Activated T-cell treated with anti-CD3 and anti-CD28 coated beads, Interleukin-2, amount 50 U/mL, for 24 hours (primary cell): ENCODE measurements around the gene CDH11.

Experiments used
- DNase-seq: peaks from one replicate; pipeline ENCODE4 v3.0.0-alpha.2; 2020
- H3K27ac Mint-ChIP-seq: 2 replicates; pipeline ENCODE4 v1.8.0; 2020; ENCODE audit warnings: mild to moderate bottlenecking, mixed read lengths
- H3K27me3 Mint-ChIP-seq: 2 replicates; pipeline ENCODE4 v1.8.0; 2020; ENCODE audit warnings: mixed read lengths
- H3K36me3 Mint-ChIP-seq: 2 replicates; pipeline ENCODE4 v1.8.0; 2020; ENCODE audit warnings: low read depth, mixed read lengths
- H3K4me1 Mint-ChIP-seq: 2 replicates; pipeline ENCODE4 v1.8.0; 2020; ENCODE audit warnings: low read depth, mixed read lengths
- H3K4me3 Mint-ChIP-seq: 2 replicates; pipeline ENCODE4 v1.8.0; 2020; ENCODE audit warnings: mild to moderate bottlenecking, moderate library complexity, mixed read lengths
- H3K9me3 Mint-ChIP-seq: 2 replicates; pipeline ENCODE4 v1.8.0; 2020; ENCODE audit warnings: mixed read lengths

Gene CDH11

DNA sequence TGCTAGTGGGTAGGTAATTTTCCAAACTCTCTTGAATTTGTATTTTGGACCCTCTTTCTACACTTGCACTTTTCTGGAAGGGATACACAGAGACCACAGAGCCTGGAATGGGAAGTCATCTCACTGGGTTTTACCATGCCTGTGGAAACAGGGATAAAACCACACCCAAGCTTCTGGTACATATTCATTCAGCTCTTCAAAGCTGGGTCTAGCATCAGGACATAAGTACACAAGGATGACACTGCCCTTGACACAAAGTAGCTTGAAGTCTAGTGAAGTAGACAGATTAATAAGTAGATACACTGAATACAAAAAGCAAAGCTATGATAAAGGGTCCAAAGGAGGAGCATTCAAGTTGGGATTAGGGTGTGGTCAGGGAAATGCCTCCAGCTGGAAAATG is 118.2 kb downstream of the CDH11 start:
- no peaks in the 10 kb centered on the region for H3K27me3 Mint-ChIP-seq
- no peak overlapping the region for H3K27ac Mint-ChIP-seq
- no peak overlapping the region for H3K4me3 Mint-ChIP-seq
- H3K36me3 Mint-ChIP-seq, result no peaks in the 10 kb centered on the region
- no peak for DNase-seq
- H3K9me3 Mint-ChIP-seq, result peaks cover 23% of the 10 kb centered on the region
- no peaks in the 10 kb centered on the region for H3K4me1 Mint-ChIP-seq

DNA sequence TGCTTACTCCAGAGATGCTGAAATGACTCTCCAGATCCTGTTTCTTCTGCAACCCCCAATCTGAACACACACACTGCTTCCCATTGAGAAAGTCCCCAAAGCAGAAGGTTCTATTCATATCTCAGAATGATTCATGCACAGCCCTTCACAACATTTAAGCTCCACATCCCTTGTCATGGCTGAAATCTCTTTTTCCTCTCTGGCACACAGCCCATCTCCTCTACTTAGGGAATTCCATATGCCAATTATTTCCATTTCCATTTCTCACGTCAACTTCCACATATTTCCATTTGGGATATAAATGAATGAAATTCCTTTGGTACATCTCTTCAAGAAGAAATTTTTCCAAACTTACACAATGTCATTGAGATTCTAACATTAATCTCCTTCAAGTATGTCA is 119.6 kb downstream of the CDH11 start:
- Mint-ChIP-seq H3K27ac (no peak overlapping the region), H3K9me3 (peaks cover 25% of the 10 kb centered on the region), H3K4me3 (no peak overlapping the region), H3K27me3 (no peaks in the 10 kb centered on the region), H3K4me1 (no peaks in the 10 kb centered on the region), H3K36me3 (no peaks in the 10 kb centered on the region)
- no peak for DNase-seq

DNA sequence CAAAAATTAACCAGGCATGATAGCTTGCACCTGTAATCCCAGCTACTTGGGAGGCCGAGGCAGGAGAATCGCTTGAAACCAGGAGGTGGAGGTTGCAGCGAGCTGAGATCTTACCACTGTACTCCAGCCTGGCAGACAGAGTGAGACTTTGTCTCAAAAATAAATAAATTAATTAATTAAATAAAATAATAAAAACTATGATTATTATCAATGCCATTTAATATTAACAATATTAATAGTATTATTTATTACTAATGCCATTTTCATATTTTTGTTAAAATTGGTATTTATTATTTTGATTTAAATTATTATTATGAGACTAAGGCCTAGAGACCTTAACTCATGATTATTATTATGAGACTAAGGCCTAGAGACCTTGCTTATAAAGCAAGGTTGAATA is 121.2 kb downstream of the CDH11 start:
- no peaks in the 10 kb centered on the region for H3K4me1 Mint-ChIP-seq
- H3K27me3 Mint-ChIP-seq, result no peaks in the 10 kb centered on the region
- no peaks in the 10 kb centered on the region for H3K36me3 Mint-ChIP-seq
- H3K4me3 Mint-ChIP-seq, result no peak overlapping the region
- DNase-seq, result no peak
- peaks cover 11% of the 10 kb centered on the region for H3K9me3 Mint-ChIP-seq
- no peak overlapping the region for H3K27ac Mint-ChIP-seq

DNA sequence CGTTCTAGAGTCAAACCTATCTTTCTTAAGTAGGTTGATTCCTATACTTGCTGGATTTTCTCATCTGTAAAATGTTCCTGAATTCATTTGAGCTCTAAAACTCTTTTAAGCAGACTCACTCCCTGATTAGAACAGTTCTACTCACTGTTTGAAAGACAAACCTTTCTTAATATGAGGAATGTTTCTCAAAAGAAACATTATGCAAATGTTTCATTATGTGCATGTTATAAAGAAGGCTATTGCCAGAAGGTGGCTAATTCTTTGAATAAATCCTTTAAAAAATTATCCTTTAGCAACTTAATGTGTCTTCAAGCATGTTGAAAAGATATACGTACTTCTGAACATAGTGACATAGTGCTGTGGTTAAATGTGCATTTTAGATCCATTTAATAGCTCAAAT is 124.1 kb downstream of the CDH11 start:
- Mint-ChIP-seq H3K4me3 (no peak overlapping the region), H3K27ac (no peak overlapping the region), H3K36me3 (no peaks in the 10 kb centered on the region), H3K27me3 (no peaks in the 10 kb centered on the region), H3K4me1 (no peaks in the 10 kb centered on the region), H3K9me3 (peaks cover 16% of the 10 kb centered on the region)
- no peak for DNase-seq

DNA sequence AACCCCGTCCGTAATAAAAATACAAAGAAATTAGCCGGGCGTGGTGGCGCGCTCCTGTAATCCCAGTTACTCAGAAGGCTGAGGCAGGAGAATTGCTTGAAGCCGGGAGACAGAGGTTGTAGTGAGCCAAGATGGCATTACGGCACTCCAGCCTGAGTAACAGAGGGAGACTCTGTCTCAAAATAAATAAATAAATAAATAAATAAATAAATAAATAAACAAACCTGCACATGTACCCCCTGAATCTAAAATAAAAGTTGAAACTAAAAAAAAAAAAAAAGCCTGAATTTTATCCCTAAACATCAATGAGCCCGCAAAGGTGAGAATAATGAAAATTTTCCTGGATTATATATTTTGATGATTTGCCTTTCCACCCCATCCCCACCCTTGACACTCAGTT is 124.7 kb downstream of the CDH11 start:
- H3K9me3 Mint-ChIP-seq, result peaks cover 16% of the 10 kb centered on the region
- DNase-seq, result no peak
- no peaks in the 10 kb centered on the region for H3K27me3 Mint-ChIP-seq
- no peak overlapping the region for H3K27ac Mint-ChIP-seq
- no peaks in the 10 kb centered on the region for H3K36me3 Mint-ChIP-seq
- H3K4me1 Mint-ChIP-seq, result no peaks in the 10 kb centered on the region
- H3K4me3 Mint-ChIP-seq, result no peak overlapping the region

DNA sequence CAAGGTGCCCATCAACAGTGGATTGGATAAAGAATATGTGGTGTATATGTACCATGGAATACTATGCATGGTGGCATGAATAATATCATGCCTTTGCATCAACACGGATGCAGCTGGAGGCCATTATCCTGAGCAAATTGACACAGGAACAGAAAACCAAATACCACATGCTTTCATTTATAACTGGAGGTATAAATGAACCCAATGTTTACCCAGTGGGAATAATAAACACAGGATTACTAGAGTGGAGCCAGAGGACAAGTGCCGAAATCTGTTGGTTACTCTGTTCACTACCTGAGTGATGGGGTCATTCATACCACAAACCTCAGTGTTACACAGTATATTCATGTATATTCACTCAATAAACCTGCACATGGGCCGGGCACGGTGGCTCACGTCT is 125.2 kb downstream of the CDH11 start:
- no peak for DNase-seq
- H3K27me3 Mint-ChIP-seq, result no peaks in the 10 kb centered on the region
- no peaks in the 10 kb centered on the region for H3K4me1 Mint-ChIP-seq
- no peak overlapping the region for H3K27ac Mint-ChIP-seq
- no peak overlapping the region for H3K4me3 Mint-ChIP-seq
- no peaks in the 10 kb centered on the region for H3K36me3 Mint-ChIP-seq
- peaks cover 17% of the 10 kb centered on the region for H3K9me3 Mint-ChIP-seq

DNA sequence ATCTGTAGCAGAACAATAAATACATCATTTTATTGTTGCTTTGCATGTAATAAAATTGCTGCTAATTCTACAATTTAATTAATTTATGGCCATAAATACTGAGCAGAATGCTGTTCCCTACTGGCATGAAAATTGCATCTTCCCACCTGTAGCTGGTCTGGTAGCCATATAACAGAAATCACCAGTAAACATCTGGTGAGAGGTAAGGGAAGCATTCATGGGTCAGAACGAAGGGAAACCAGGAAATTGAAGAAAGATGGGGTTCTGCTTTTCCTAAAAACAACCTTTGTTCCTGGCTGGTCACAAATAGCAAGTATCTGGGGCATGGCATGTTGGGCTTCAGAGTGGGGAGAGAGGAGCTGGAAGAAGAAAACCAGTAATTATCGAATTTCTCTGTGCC is 128.4 kb downstream of the CDH11 start:
- no peak overlapping the region for H3K27ac Mint-ChIP-seq
- H3K4me3 Mint-ChIP-seq, result no peak overlapping the region
- no peaks in the 10 kb centered on the region for H3K36me3 Mint-ChIP-seq
- H3K9me3 Mint-ChIP-seq, result peaks cover 23% of the 10 kb centered on the region
- H3K4me1 Mint-ChIP-seq, result no peaks in the 10 kb centered on the region
- H3K27me3 Mint-ChIP-seq, result no peaks in the 10 kb centered on the region
- DNase-seq, result no peak

DNA sequence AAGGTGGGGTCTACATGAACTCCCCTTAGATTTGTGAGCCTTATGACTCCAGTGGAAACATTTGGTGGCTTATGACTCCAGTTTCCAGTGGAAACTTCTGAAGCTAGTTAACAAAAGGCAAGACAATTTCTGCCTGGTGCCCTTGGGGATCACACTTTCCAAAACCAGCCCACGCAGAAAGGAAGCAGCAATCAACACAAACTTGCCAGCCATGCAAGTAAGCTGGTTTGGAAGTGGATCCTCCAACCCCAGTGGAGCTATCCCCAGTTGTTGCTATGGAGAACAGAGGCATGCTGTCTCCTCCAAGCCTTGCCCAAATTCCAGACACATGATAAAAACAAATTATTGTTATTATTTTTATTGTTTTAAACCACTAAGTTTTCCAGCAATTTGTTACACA is 130.9 kb downstream of the CDH11 start:
- Mint-ChIP-seq H3K4me3 (no peak overlapping the region), H3K9me3 (peaks cover 27% of the 10 kb centered on the region), H3K36me3 (no peaks in the 10 kb centered on the region), H3K4me1 (no peaks in the 10 kb centered on the region), H3K27ac (no peak overlapping the region), H3K27me3 (no peaks in the 10 kb centered on the region)
- no peak for DNase-seq

DNA sequence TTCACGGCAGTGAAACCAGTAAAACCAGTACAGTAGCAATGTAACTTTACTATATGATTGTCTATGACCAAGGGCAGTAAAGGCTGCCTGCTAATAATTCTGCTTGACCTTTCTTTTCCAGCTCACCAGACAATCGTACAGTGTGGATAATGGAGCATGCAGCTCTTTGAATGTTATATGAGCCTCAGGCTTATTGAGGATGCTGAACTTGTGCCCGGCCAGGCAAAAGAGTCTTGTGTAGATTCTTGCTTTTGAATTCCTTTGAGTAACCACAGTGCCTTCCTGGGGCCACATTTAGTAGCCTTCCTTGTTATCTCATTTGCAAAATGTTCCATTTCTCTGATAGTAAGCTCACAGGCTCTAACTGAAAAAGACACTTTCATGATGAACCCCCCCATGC is 131.8 kb downstream of the CDH11 start:
- peaks cover 27% of the 10 kb centered on the region for H3K9me3 Mint-ChIP-seq
- no peaks in the 10 kb centered on the region for H3K4me1 Mint-ChIP-seq
- no peak overlapping the region for H3K4me3 Mint-ChIP-seq
- DNase-seq, result no peak
- H3K36me3 Mint-ChIP-seq, result no peaks in the 10 kb centered on the region
- H3K27ac Mint-ChIP-seq, result no peak overlapping the region
- no peaks in the 10 kb centered on the region for H3K27me3 Mint-ChIP-seq

DNA sequence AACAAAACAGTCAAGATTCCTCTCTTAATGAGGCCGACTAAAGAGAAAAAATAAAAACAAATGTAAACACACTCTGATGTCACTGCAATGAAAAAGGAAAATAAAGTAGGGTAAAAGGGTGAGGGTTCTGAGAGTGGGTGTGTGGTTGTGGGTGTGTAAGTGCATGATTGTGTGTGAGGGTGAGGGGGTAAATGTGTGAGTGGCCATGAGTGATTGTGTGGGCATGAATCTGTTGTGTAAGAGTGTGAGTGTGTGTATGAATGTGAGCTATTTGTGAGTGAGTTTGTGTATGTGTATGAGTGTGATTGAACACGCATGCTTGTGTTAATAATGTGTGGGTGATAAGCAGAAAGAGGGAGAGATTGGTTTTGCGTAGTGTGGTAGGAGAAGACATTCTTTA is 132.8 kb downstream of the CDH11 start:
- no peaks in the 10 kb centered on the region for H3K27me3 Mint-ChIP-seq

DNA sequence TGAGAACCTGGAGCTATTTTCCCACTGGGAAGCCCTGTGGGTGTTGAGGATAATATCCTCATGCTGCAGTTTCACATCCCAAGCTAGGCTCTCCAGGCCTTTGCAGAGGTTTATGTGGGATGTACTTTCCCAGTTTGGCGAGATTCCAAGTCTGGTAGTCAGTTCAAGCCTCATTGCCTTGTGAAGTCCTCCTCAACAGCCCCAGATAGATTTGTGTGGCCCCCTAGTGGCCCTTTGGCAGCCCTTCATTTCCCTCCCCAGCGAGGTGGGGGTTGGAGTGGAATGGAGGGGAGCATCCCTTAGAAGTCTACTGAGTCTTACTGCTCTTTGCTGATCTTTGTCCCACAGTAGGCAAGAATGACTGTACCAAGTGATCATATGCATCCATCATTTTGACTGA is 137.9 kb downstream of the CDH11 start:
- H3K4me3 Mint-ChIP-seq, result no peak overlapping the region
- DNase-seq, result no peak
- H3K36me3 Mint-ChIP-seq, result no peaks in the 10 kb centered on the region
- H3K9me3 Mint-ChIP-seq, result peaks cover 7% of the 10 kb centered on the region
- no peaks in the 10 kb centered on the region for H3K4me1 Mint-ChIP-seq
- H3K27ac Mint-ChIP-seq, result no peak overlapping the region
- H3K27me3 Mint-ChIP-seq, result no peaks in the 10 kb centered on the region

More for the DNA sequence above, 132.8 kb downstream of the CDH11 start:
- H3K36me3 Mint-ChIP-seq, result no peaks in the 10 kb centered on the region
- DNase-seq, result no peak
- H3K27ac Mint-ChIP-seq, result no peak overlapping the region
- H3K4me3 Mint-ChIP-seq, result no peak overlapping the region
- H3K9me3 Mint-ChIP-seq, result peaks cover 21% of the 10 kb centered on the region
- H3K4me1 Mint-ChIP-seq, result no peaks in the 10 kb centered on the region

DNA sequence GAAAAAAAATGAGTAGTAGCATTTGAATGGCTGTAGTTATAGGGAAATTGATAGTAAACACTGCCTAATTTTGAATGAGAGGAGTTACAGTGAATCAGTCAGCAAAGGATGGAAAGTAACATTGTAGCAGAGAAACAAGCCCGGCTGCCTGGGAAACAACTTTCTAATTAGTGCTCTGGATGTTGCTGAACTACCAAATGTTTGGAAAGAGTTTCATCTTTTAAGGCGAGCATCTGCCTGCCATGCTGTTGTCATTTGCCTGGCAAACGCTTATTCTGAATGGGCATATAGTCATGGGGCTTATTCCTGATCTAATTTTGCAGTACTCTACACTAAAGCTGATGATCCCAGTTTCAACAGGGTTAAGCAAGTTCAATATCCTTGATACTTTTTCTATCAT is 138.6 kb downstream of the CDH11 start:
- DNase-seq, result no peak
- H3K4me3 Mint-ChIP-seq, result no peak overlapping the region
- H3K4me1 Mint-ChIP-seq, result no peaks in the 10 kb centered on the region
- peaks cover 6% of the 10 kb centered on the region for H3K9me3 Mint-ChIP-seq
- H3K27me3 Mint-ChIP-seq, result no peaks in the 10 kb centered on the region
- H3K27ac Mint-ChIP-seq, result no peak overlapping the region
- H3K36me3 Mint-ChIP-seq, result no peaks in the 10 kb centered on the region

DNA sequence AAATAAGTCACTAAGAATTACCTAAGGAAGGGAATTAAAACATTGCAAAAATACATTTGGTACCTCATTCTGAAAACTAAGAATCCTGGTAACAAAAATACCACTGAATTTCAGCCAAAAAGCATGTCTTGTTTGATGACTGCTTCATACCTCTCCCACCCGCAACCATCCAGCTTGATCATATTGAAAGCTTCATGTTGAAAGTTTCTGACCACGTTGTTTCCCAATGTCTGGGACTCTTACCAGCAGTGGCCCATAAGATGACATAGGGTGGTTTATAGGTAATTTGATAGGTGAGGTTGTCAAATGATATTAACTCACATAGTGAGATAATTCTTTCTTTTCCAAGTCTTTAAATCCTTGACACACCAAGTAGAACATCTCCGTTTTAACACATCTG is 139.3 kb downstream of the CDH11 start:
- Mint-ChIP-seq H3K4me3 (no peak overlapping the region), H3K36me3 (no peaks in the 10 kb centered on the region), H3K4me1 (no peaks in the 10 kb centered on the region), H3K27ac (no peak overlapping the region), H3K27me3 (no peaks in the 10 kb centered on the region), H3K9me3 (peaks cover 5% of the 10 kb centered on the region)
- no peak for DNase-seq

DNA sequence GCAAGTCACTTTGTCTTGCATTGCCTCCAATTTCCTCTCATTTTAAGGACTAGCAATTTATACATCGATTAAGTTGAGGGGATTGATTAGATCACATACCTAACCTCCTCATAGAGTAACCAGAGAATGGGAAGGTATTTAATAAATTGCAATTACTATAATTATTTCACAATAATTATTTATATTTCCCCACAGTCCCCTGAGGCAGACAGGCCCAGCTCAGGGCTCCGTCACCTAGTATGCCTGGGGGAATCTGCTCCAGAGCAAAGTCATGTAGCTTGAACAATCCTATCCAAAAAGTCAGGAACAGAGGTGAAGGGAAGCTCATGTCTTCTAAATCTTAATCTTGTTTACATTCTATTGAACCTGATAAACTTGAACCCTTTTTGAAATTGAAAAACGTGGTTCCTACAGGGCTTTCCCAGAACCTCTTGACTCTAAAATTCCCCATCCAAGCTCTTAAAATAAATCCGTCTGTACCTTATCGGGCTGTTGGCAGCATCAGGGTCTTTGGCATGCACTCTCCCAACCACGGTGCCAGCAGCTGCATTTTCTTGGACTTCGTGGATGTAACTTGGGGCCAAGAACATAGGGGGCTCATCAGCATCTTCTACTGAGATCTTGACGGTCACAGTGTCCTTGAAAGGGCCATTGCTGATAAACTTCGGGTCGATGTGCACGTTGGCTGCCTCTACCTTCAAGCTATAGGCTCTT is 140.1 kb downstream of the CDH11 start:
- DNase-seq, result no peak
- Mint-ChIP-seq H3K27me3 (no peaks in the 10 kb centered on the region), H3K27ac (no peak overlapping the region), H3K36me3 (no peaks in the 10 kb centered on the region), H3K9me3 (peaks cover 8% of the 10 kb centered on the region), H3K4me1 (no peaks in the 10 kb centered on the region), H3K4me3 (no peak overlapping the region)

DNA sequence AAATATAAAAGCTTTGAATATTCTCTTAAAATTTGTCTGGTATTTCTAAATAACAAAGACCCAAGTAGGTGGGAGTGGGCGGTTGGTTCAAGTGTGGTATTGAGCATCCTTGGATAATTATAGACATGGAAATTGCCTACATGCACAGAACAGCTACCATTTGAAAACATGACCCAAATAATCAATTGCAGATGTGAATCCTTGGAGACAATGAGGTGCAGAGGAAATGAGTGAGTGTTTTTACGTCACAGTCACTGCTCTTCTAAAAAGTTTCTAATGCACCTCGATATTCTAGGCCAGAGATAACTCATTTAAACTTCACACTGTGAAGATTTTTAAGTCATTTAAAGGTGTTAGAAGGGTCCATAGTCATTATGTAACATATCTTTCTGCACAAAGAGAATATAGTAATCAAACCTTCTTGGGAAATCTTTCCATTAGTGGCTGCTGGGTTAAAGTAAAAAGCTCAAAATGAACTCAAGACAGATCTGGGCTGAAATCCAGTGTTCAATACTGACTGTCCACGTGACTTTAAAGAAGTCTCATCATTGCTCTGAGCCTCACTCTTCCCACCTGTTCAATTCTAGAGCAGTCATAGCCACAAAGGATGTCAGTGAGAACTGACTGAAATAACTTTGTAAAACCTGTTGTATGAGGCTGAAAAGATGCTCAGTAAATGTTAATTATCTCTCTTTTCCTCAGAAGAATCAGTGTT is 144.5 kb downstream of the CDH11 start:
- H3K36me3 Mint-ChIP-seq, result no peaks in the 10 kb centered on the region
- H3K27me3 Mint-ChIP-seq, result no peaks in the 10 kb centered on the region
- H3K27ac Mint-ChIP-seq, result no peak overlapping the region
- no peak overlapping the region for H3K4me3 Mint-ChIP-seq
- H3K9me3 Mint-ChIP-seq, result peaks cover 16% of the 10 kb centered on the region
- H3K4me1 Mint-ChIP-seq, result no peaks in the 10 kb centered on the region
- DNase-seq, result no peak
